CD14-positive monocyte (primary cell): ENCODE results near the gene ACYP2. TPM values are rescaled to one million over a fixed set of nuclear protein-coding genes. Genes with fewer than 3 reads are reported as not detected.

ENCODE experiments used
- DNase-seq, 3 donors: peaks; one replicate each; pipeline ENCODE4 v3.0.0-alpha.2; 2011 to 2022
- H2AFZ ChIP-seq: 2 replicates; pipeline ENCODE4 v1.6.0; 2012; ENCODE audit warnings: mild to moderate bottlenecking, low read depth, low read length, inconsistent platforms; ENCODE audit not compliant: insufficient read depth, poor library complexity, severe bottlenecking
- H3K27ac ChIP-seq, 2 donors: 1 replicate in 1 of 2; 2 replicates in 1 of 2; pipeline ENCODE4 v1.5.1; 2012 to 2013; ENCODE audit warnings: low read length in 2 of 2, control low read depth in 1 of 2, inconsistent platforms in 1 of 2, low read depth in 1 of 2, mild to moderate bottlenecking in 1 of 2
- H3K27me3 ChIP-seq, 2 donors: one replicate each; pipeline versions ENCODE4 v1.6.0 to v1.6.1; 2011 to 2013; ENCODE audit warnings: low read length in 2 of 2; ENCODE audit not compliant: control insufficient read depth in 2 of 2, insufficient read depth in 2 of 2
- H3K36me3 ChIP-seq, 2 donors: replicated peaks in 1 of 2; 1 replicate in 1 of 2; 2 replicates in 1 of 2; pipeline versions ENCODE4 v1.5.1 to v1.6.1; 2012 to 2013; ENCODE audit warnings: low read length in 2 of 2, control low read depth in 1 of 2, inconsistent platforms in 1 of 2, mild to moderate bottlenecking in 1 of 2; ENCODE audit not compliant: insufficient read depth in 2 of 2, control insufficient read depth in 1 of 2
- H3K4me1 ChIP-seq, 2 donors: 1 replicate in 1 of 2; 2 replicates in 1 of 2; pipeline versions ENCODE4 v1.5.1 to v1.6.1; 2012 to 2013; ENCODE audit warnings: low read length in 2 of 2, control low read depth in 1 of 2, inconsistent platforms in 1 of 2, mild to moderate bottlenecking in 1 of 2, moderate library complexity in 1 of 2; ENCODE audit not compliant: insufficient read depth in 2 of 2, control insufficient read depth in 1 of 2
- H3K4me2 ChIP-seq: replicated peaks from 2 replicates; pipeline ENCODE3; 2012; ENCODE audit warnings: low read length, moderate library complexity, mild to moderate bottlenecking; ENCODE audit not compliant: poor library complexity, severe bottlenecking; ENCODE audit errors: extremely low read depth
- H3K4me3 ChIP-seq, 3 experiments: fragments of 200-600 bp in 1 of 3; sonication (generic) in 1 of 3; replicated peaks in 1 of 3; 1 replicate in 2 of 3; 2 replicates in 1 of 3; pipeline ENCODE4 v1.5.1; 2011 to 2013; ENCODE audit warnings: low read length in 3 of 3, mild to moderate bottlenecking in 3 of 3, control low read depth in 2 of 3, low read depth in 2 of 3, inconsistent platforms in 1 of 3, moderate library complexity in 1 of 3
- H3K79me2 ChIP-seq: 2 replicates; pipeline ENCODE4 v1.6.0; 2012; ENCODE audit warnings: mild to moderate bottlenecking, control low read depth, inconsistent platforms, low read length, moderate library complexity; ENCODE audit not compliant: insufficient read depth
- H3K9ac ChIP-seq: 2 replicates; pipeline ENCODE4 v1.6.0; 2017; ENCODE audit warnings: low read length, mild to moderate bottlenecking; ENCODE audit not compliant: insufficient read depth, poor library complexity, severe bottlenecking
- H3K9me3 ChIP-seq, 2 donors: replicated peaks in 1 of 2; 1 replicate in 1 of 2; 2 replicates in 1 of 2; pipeline versions ENCODE4 v1.5.1 to v1.6.1; 2012 to 2013; ENCODE audit warnings: low read length in 2 of 2, control low read depth in 1 of 2; ENCODE audit not compliant: control insufficient read depth in 1 of 2, insufficient read depth in 1 of 2
- H4K20me1 ChIP-seq: 2 replicates; pipeline ENCODE4 v1.6.0; 2012; ENCODE audit warnings: mild to moderate bottlenecking, low read length, control low read depth, moderate library complexity; ENCODE audit not compliant: insufficient read depth
- H3K27ac Mint-ChIP-seq, 7 donors: one replicate each; pipeline ENCODE4 v1.8.0; 2020; ENCODE audit warnings: mild to moderate bottlenecking in 7 of 7, mixed read lengths in 7 of 7, moderate library complexity in 6 of 7, inconsistent platforms in 2 of 7
- H3K27me3 Mint-ChIP-seq, 3 donors: one replicate each; pipeline ENCODE4 v1.8.0; 2021 to 2022; ENCODE audit warnings: low read depth in 3 of 3, mild to moderate bottlenecking in 3 of 3, mixed read lengths in 3 of 3, moderate library complexity in 3 of 3, inconsistent platforms in 1 of 3
- H3K36me3 Mint-ChIP-seq, 2 donors: one replicate each; pipeline ENCODE4 v1.8.0; 2020; ENCODE audit warnings: mixed read lengths in 2 of 2, inconsistent platforms in 1 of 2, mild to moderate bottlenecking in 1 of 2
- H3K4me1 Mint-ChIP-seq: one replicate; pipeline ENCODE4 v1.8.0; 2020; ENCODE audit warnings: mild to moderate bottlenecking, mixed read lengths
- H3K4me3 Mint-ChIP-seq, 2 donors: one replicate each; pipeline ENCODE4 v1.8.0; 2020; ENCODE audit warnings: mild to moderate bottlenecking in 2 of 2, mixed read lengths in 2 of 2, moderate library complexity in 1 of 2
- H3K9me3 Mint-ChIP-seq, 7 donors: one replicate each; pipeline ENCODE4 v1.8.0; 2020 to 2022; ENCODE audit warnings: mixed read lengths in 7 of 7, mild to moderate bottlenecking in 6 of 7, moderate library complexity in 6 of 7, inconsistent platforms in 2 of 7
- WGBS: methylation state at CpG from one replicate; pipeline ENCODE4 v1.1.5; 2013; ENCODE audit warnings: missing lambda C conversion rate; ENCODE audit not compliant: insufficient coverage; 5-methylcytosine and 5-hydroxymethylcytosine counted together
- intact Hi-C, 2 donors: fragments of 100-400 bp; cut with micrococcal nuclease; formaldehyde crosslinking; loops; one replicate each; pipeline versions ENCODE4 v1.15.0 to v1.15.1; 2023
- polyA plus RNA-seq, 3 donors: library from polyadenylated mRNA; depleted of rRNA in 1 of 3; unstranded in 2 of 3; stranded (reverse) in 1 of 3; fragments of 300-500 nt in 2 of 3; fragments of >200 nt in 1 of 3; fragmentation: Illumina TruSeq in 2 of 3; gene quantifications; 1 replicate in 2 of 3; 2 replicates in 1 of 3; pipeline ENCODE4 v1.2.3, GENCODE V29; 2012 to 2021
- TF ChIP-seq, protein P1 (sequence below): fragments of 200-600 bp; IDR thresholded peaks from one replicate; pipeline ENCODE4 v1.8.0; 2022; ENCODE audit warnings: antibody characterized with exemption, mild to moderate bottlenecking

ACYP2 gene
- polyA plus RNA-seq, 3 donors: 6.2 to 10.8 (median 10.3) TPM

DNA sequence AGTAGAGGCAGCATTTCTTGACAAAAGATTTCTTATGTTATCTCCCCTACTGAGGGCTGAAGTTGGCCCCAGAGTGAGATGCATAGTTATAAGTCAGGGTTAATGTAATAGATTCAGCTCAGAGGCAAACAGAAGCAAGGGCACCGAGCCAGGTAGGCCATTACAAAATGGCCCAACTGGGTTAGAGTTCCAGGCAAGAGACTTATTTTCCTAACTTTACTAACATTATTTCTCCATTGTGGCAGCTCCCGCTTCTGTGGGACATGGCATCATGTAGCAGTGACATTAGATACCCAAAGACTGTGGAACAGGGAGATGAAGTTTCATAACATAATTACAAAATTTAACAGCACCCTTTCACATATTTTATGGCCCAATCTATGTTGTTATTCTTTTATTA is 113.5 kb downstream of the ACYP2 start:
- TF ChIP-seq, protein P1, sequence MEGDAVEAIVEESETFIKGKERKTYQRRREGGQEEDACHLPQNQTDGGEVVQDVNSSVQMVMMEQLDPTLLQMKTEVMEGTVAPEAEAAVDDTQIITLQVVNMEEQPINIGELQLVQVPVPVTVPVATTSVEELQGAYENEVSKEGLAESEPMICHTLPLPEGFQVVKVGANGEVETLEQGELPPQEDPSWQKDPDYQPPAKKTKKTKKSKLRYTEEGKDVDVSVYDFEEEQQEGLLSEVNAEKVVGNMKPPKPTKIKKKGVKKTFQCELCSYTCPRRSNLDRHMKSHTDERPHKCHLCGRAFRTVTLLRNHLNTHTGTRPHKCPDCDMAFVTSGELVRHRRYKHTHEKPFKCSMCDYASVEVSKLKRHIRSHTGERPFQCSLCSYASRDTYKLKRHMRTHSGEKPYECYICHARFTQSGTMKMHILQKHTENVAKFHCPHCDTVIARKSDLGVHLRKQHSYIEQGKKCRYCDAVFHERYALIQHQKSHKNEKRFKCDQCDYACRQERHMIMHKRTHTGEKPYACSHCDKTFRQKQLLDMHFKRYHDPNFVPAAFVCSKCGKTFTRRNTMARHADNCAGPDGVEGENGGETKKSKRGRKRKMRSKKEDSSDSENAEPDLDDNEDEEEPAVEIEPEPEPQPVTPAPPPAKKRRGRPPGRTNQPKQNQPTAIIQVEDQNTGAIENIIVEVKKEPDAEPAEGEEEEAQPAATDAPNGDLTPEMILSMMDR: no peak
- Histone ChIP-seq H3K4me2 (no peak overlapping the region), H3K4me3 (no peak overlapping the region), H3K27me3 (no peaks in the 10 kb centered on the region), H3K27ac (no peak overlapping the region), H3K9ac (no peak overlapping the region), H3K36me3 (no peaks in the 10 kb centered on the region), H4K20me1 (no peaks in the 10 kb centered on the region), H3K79me2 (no peaks in the 10 kb centered on the region), H3K4me1 (no peaks in the 10 kb centered on the region), H2AFZ (no peak overlapping the region), H3K9me3 (peaks cover 0 to 8% of the 10 kb centered on the region in 2 donors)
- Mint-ChIP-seq H3K9me3 (peaks cover 3 to 16% (median 8%) of the 10 kb centered on the region in 7 donors), H3K4me3 (no peak overlapping the region), H3K36me3 (no peaks in the 10 kb centered on the region), H3K27me3 (no peaks in the 10 kb centered on the region), H3K4me1 (no peaks in the 10 kb centered on the region), H3K27ac (no peak overlapping the region)
- intact Hi-C loops: no loop called here
- DNase-seq: no peak
- WGBS: 100% methylated on average over 1 of the region's 2 CpGs

DNA sequence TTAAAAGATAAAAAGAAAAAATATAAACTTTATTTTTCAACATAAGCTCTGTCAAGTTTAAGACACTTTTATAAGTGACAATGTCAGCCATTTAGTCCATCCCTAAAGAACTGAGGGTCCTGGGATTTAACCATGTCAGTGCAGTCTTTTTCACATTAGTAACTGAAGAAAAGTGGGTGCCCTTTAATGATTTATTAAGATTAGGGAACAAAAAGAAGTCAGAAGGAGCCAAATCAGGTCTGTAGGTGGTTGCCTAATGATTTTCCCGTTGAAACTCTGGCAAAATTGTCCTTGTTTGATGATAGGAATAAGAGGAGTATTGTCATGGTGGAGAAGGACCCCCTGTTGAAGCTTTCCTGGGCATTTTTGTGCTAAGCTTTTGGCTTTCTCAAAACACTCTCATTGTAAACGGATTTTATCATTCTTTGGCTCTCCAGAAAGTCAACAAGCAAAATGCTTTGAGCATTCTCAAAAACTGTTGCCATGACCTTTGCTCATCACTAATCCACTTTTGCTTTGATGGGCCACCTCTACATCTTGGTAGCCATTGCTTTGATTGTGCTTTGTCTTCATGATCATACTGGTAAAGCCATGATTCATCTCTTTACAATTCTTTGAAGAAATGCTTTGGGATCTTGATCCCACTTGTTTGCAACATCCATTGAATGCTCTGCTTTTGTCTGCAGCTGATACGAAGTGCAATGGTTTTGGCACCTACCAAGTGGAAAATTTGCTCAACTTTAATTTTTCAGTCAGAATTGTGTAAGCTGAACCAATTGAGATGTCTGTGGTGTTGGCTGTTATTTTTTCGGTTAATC is 118.6 kb downstream of the ACYP2 start:
- intact Hi-C loops: no loop called here
- Histone ChIP-seq H3K79me2 (no peaks in the 10 kb centered on the region), H3K27ac (no peak overlapping the region), H3K4me2 (no peak overlapping the region), H3K4me1 (no peaks in the 10 kb centered on the region), H3K9me3 (peaks cover 0 to 8% of the 10 kb centered on the region in 2 donors), H3K27me3 (no peaks in the 10 kb centered on the region), H4K20me1 (no peaks in the 10 kb centered on the region), H3K9ac (no peak overlapping the region), H2AFZ (no peak overlapping the region), H3K4me3 (no peak overlapping the region), H3K36me3 (no peaks in the 10 kb centered on the region)
- WGBS: 94% methylated on average over 2 of the region's 4 CpGs
- Mint-ChIP-seq H3K4me1 (no peaks in the 10 kb centered on the region), H3K4me3 (no peak overlapping the region), H3K27ac (no peak overlapping the region), H3K27me3 (no peaks in the 10 kb centered on the region), H3K36me3 (no peaks in the 10 kb centered on the region), H3K9me3 (peaks cover 10 to 25% (median 14%) of the 10 kb centered on the region in 7 donors)
- no peak for DNase-seq
- TF ChIP-seq, protein P1: no peak
